ENCODE data around the gene GGA3.
"Not testable (repeated sequence)": the region's sequence is repeated elsewhere in the genome, so short reads cannot be mapped to it uniquely, and the experiment has no call there.

Gene GGA3

DNA sequence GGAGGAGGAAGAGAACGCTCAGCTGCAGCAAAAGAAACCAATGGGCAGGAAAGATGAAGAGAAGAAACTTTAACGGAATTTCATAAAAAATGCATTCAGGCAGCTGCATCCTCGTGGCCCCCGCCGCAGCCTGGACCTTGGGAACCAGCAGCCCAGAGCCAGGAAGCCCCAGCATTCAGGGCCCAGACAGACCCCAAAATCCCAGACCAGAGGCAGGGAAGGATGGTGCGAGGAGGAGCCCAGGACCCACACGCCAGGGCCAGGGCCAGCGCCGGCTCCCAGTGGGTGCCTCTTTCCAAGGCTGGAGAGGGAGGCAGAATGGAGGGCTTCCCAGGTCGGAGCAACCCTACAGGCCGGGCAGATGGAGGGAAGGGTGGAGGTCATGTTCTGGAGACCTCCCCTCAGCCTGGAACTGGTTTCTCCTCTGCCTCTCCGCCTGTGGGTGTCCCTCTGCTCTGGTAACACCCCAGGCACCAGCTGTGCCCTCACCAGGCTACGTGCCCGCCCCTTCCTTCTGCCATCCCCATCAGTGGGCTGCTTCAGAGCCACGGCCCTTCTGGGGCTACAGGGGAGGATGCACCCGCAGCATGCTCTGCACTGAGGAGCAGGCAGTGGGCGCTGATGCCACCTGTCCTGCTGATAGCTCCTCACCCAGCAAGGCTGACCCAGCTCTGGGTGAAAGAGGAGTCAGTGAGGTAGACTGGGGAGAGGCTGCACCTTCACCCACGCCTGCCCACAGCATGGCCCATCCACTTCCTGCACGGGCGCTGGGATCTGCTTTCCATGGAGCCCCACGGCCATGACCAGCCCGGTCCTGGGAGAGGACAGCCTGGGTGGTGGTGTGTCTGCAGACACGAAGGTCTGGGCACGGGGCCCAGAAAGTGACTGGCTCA, 10.8 kb upstream of the GGA3 start:
- no peak for DNase-seq (ENCODE audit: low read depth in 2 of 2)

DNA sequence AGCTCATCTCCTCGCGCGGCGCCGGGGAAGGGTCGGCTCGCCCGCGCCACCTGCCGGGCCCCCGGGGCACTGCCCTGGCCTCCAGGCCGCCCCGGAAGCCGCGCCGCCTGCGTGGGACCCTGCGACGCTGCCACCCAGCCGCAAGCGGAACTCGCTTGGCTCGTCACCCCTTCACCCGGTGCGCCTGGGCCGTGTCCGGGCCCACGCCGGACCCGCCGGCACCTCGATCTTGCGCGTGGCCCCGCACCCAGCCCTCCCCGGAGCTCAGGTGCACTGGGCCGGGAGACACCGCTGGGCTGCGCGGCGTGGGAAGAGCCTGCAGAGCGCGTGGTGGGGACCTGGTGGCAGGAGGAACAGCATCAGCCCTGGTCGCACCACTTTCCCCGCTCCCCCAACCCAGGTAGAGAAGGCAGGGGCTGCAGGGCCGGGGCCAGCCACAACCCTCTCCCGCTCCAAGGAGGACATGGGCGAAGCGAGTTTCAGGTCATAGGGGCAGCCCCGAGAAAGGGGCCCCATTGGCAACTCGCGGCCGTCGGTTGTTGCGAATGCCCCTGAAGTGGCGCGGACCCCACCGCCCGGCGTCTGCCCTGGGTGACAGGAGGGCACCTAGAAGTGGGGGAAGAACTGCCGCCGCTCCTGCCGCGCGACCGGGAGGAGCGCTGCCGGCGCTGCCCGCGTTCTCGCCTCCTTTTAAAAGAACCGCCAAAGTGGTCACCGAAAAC, 10.0 kb upstream of the GGA3 start:
- peak; percentile 74 to 76 for DNase-seq (ENCODE audit: low read depth in 2 of 2)

DNA sequence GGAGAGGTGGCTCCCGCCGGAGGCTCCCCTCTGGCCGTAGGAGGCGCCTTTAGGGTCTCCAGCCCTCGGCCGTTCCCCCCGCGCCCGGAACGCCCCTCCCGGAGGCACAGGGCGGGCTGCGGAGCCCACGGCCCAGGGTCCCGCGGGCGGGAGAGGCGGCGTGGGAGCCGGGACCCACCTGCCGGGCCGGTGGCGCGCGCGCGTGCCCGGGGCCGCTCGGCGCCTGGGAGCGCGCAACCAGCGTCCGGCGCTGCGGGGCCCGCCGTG, 9.5 kb upstream of the GGA3 start, which contains the start of gene MIF4GD:
MIF4GD (minus strand) TSS at position 266 of the 267 bp plus-strand sequence. CDS start 1,036 bp downstream, outside the sequence.
- no peak for DNase-seq (ENCODE audit: low read depth in 2 of 2)

DNA sequence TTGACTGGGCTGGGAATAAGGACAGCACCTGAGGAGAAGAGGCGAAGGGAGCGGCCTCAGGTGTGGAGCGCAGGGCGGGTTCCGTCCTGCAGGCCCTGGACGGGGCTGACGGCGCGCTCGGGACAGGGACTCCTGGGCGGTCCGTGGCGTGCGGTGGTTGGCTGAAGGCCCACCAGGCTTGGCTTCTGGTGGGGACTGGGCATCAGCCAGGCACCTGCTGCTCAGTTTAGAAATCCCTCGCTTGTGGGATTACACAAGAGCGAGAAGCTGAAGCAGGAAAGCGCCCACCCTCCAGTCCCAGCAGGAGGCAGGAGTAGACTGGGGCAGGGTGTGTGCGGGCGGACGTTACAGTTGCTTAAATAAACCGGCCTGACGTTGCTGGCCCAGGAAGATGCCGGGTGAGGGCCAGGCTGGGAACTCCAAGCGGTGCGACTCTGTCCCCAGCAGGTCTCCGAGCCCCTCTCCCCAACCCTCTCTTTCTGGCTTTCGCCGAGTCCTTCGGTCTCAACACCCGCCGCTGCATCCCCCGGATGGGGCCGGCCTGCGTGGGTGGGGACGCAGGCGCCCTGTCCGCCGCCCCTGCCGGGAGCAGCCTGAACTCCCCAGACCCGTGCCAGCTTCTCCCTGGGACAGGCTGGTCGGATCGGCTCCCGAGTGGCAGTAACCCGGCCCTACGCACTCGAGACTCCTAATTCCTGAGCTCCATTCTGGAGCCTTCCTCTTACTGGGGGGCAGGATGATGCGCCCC, 9.0 kb upstream of the GGA3 start:
- peak in 1 of 2 donors; percentile 18 for DNase-seq (ENCODE audit: low read depth in 2 of 2)

DNA sequence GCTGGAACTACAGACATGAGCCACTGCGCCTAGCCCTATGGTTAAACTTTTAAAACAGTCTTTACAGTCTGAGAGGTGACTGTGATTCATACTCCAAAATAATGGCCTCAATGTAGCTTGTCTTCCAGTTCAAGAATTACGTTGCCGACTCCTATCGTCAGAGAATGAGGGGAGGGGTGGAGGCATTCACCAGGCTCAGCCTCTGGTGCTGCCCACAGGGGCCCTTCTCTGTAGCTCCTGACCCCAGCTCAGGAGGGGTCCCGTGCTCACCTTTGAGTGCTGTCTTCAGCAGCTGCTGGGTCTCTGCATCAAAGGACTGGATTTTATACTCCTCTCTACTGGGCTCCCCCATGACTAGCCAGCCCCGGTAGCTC, 8.4 kb upstream of the GGA3 start:
- no peak for DNase-seq (ENCODE audit: low read depth in 2 of 2)

DNA sequence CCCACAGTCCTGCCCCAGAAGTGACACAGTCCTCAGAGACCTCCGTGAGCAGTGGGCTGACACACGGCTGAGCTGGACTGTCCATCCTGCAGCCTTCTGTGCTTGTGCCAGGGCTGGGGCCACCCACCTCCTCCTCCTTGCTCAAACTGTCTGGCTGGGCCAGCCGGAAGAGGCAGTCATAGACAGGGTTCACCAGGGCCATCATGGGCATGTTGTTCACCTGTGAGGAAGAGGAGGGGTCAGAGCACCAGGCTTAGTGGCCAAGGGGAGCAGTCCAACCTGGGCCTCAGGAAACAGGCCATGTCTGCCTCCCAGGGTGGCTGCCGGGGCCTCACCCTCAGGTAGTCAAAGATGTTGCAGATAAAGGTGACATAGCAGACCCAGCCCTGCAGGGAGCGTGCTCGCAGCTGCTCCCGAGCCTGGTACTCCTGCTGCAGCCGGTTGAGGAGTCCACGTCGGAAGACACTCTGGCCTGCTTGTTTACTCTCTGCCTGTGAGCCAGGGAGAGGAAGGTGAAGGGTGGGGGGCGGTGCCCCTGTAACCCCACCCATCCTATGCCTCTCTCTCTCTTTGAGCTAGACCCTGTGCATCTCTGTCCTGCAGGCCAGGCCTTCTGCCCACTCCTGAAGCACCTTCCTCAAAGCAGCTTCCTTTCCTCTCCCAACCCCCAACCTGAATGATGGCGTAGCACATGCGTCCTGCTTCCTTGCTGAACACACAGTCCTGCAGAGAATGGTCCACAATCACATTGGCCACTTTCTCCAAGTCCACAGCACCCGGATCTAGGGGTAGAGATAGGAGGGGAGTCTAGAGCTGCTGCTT, 6.2 kb upstream of the GGA3 start:
- DNase-seq (ENCODE audit: low read depth in 2 of 2) = no peak

DNA sequence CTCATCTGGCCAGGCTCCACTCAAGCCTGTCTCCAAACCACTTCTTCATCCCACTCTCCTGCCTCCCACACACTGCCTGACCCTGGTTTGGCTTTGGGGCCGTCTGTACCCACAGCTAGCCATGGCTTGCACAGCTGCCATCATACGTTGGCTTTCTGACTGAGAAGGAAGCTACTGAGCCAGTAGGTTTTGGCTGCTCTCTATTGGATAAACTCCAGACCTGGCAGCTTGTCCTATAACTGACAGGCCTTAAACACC, 5.7 kb upstream of the GGA3 start:
- DNase-seq (ENCODE audit: low read depth in 2 of 2) = no peak

DNA sequence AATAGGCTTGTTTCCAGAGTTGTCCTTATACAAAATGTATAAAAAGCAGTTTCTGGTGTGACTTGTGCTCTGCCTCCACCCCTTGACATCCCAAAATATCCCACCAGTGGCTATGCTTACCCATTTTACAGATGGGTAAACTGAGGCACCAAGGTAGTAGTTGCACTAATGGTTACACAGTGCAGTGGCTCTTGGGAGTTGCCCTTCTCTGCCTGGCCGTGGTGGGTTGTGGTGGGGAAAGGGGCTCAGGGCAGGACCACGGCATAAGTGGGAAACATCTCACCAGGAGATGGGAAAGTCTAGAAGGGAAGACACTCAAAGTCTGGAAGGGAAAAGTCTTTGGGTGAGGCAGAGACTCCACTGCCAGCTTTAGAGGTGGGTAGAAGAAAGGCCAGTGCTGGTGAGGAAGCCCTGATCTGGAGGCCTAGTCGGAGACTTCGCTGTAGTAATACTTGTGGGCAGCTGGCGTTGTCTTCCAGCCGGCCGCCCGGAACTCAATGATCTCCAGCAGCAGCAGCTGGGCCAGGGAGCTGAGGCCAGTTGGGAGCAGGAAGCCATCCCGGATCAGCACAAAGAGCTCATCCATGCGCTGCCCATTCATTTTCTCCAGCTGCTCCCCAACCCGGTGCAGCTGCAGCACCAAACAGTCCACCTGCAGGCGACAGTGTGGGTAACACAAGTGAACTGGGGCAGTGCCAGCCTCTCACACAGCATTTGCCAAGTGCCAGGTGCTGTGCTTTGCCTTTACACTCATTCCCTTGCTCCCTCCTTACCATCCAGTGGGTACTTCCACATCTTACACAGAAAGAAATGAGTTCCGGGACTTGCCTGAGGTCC, 5.1 kb upstream of the GGA3 start:
- no peak for DNase-seq (ENCODE audit: low read depth in 2 of 2)

DNA sequence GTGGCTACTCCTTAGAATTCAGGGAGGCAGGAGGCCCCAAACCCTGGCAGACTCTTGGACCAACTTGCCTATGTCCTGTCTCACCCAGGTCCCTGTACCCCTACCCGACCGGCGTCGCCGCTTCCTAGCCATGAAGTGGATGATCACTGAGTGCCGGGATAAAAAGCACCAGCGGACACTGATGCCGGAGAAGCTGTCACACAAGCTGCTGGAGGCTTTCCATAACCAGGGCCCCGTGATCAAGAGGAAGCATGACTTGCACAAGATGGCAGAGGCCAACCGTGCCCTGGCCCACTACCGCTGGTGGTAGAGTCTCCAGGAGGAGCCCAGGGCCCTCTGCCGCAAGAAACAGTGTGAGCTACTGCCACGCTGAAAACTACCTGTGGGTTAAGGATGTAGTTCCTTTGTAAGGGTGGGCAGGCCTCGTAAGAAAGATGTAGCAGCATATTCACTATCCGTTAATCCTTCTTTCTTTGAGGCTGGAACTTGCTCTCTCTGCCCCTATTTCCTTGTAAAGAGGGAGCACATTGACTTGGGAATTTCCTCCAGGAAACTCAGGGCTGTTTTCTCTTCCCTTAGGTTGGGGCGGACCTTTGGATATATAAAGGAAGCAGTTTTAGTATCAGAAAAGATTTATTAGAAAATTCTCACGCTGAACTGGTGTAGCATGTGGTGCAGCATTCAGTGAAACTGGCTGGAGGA, 4.4 kb upstream of the GGA3 start:
- no peak for DNase-seq (ENCODE audit: low read depth in 2 of 2)

DNA sequence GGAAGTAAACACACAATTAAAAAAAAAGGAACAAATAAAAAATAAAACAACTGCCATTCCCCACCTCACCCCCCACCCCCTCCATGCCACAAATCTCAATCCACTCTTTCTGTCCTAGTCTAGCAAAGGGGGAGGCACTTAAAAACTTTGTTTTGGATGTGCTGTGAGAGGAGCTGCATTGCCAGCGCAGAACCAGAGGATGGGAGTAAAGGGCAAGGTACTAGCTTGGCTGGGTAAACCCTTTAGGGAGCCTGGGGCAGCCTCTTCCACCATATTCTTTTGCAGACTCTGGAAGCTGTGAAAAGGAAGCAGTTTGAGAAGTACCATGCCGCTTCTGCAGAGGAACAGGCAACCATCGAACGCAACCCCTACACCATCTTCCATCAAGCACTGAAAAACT, 1.6 kb upstream of the GGA3 start:
- DNase-seq (ENCODE audit: low read depth in 2 of 2) = no peak

DNA sequence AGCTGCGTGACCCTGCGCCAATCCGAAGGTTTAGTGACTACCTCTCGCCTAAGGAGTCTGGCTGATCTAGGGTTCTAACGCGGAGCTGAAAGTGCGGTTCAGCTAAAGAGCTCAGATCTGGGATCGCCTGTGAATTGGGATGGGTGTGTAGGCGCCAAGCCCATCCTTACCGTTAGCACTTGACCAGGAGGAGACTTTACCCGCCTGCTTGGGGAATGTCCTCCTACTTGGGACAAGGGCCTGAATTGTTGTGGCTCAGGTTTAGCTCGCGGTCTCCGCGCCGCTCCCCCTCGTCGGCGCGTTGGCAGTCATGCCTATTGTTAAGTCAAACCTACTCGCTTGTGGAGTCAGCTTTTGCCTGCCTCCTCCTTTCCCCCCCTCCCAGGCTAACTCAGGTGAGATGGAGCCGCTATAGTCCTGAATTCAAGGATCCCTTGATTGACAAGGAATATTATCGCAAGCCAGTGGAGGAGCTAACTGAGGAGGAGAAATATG, 753 bp upstream of the GGA3 start:
- DNase-seq (ENCODE audit: low read depth in 2 of 2) = no peak

DNA sequence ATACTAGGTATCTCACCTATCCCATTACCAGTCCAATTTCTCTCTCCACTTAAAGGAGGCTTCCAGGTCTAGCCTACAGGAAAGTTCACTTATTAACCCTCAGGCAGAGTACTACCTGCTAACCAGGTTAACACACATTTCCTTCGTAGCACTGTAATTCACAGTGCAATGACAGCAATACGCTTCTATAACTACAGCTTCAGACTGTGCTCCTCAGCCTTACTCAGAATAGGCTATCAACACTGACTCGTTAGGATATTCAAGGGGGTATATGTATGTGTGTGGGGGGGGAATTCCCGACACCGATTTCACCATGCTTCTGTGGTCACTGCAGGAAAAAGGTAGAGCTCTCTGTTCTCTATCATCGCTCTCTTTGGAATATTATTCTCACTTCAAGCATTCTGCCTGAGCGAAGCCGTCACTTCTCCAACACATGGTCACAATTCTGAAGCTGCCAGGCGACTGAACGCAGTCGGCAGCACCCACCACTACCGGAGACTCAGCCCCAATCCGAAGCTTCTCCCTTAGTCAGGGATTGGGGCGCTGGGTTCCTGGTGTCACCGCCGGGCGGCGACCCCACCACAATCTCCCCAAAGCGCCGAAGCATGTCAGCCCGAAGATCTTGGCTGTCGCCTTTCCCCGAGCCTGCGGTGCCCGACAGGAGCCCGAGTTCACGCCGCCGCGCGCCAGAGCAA, 618 bp downstream of the GGA3 start:
- DNase-seq (ENCODE audit: low read depth in 2 of 2) = no peak

DNA sequence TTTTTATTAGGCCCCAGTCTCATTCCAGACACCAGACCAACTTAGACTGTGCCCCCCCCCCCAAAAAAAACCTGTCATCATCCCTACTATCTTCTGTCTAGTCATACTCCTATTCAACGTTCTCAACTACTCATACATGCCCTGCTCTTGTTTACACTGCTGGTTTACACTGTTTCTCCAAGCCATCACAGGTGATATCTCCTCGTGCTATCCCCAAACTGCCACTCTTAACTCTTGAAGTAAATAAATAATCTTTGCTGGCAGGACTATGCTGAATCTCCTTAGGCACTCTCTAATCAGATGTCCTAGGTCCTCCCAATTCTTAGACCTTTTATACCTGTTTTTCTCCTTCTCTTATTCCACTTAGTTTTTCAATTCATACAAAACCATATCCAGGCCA, 4.2 kb downstream of the GGA3 start:
- not testable (repeated sequence) for DNase-seq (ENCODE audit: low read depth in 2 of 2)

DNA sequence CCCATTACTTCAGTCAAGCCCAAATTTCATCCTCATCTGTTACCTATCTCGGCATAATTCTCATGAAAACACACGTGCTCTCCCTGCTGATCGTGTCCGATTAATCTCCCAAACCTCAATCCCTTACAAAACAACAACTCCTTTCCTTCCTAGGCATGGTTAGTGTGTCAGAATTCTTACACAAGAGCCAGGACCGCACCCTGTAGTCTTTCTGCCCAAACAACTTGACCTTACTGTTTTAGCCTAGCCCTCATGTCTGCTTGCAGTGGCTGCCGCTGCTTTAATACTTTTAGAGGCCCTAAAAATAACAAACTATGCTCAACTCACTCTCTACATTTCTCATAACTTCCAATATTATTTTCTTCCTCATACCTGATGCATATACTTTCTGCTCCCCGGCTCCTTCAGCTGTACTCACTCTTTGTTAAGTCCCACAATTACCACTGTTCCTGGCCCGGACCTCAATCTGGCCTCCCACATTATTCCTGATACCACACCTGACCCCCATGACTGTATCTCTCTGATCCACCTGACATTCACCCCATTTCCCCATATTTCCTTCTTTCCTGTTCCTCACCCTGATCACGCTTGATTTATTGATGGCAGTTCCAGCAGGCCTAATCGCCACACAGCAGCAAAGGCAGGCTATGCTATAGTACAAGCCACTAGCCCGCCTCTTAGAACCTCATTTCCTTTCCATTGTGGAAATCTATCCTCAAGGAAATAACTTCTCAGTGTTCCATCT, 5.3 kb downstream of the GGA3 start:
- DNase-seq (ENCODE audit: low read depth in 2 of 2) = not testable (repeated sequence)

DNA sequence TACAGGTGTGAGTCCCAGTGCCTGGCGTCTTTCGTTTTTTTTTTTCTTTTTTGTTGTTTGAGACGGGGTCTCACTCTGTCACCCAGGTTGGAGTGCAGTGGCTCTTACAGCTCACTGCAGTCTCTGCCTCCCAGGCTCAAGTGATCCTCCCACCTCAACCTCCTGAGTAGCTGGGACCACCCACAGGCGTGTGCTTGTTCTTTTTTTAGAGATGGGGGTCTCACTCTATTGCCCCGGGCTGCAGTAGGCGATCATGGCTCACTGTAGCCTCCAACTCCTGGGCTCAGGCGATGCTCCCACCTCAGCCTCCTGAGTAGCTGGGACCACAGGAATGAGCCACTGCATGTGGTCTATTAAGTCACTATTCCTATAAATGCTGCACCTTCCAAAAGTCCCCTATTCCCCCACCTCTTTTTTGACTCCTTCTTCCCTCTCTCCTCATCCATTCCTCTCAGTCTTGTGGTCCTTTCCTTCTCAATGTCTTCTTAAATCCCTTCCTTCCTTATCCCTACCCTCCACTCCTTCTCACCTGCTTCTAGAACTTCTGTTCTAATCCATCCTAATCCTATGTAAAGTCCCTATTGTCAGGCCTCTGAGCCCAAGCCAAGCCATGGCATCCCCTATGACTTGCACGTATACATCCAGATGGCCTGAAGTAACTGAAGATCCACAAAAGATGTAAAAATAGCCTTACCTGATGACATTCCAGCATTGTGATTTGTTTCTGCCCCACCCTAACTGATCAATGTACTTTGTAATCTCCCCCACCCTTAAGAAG, 9.2 kb downstream of the GGA3 start:
- no peak for DNase-seq (ENCODE audit: low read depth in 2 of 2)

DNA sequence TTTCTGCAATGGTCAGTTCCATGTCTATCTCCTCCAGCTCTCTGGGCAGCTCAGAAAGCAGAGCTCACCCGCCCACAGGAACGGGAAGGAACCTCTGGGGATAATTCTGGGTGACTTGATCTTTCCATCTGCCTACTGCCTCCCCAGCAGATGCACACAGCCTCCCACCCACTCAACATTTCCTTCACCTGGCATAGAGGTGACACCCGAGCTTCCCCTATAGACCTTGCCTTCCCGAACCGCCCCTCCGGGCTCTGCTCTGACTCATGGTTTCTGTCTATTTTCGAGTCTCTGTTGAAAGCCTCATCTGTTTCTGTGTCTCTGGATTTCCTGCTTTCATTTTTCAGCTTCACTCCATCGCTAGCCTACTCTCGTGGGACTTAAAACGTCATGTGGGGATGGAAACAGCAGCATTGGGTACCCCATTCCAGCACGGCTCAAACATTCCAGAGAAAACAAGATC, 11.4 kb downstream of the GGA3 start:
- peak; percentile 58 to 84 for DNase-seq (ENCODE audit: low read depth in 2 of 2)

DNA sequence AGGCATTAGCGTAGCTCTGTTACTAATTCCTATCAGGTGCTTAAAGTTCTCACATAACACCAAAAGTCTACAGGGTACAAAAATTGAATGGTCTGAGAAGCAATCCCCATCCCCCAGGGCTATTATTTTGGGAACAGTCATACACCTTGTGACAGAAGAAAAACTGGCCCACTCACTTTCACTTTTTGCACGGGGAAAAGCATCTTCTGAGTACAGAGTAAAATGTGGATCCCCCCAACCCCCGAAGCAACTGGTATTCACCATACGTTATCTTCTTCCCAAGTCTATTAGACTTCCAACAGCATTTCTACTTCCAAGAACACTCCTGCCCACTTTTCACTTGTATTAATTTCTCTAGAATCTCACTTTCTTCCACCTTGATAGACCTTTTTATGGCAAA, 11.8 kb downstream of the GGA3 start:
- no peak for DNase-seq (ENCODE audit: low read depth in 2 of 2)

DNA sequence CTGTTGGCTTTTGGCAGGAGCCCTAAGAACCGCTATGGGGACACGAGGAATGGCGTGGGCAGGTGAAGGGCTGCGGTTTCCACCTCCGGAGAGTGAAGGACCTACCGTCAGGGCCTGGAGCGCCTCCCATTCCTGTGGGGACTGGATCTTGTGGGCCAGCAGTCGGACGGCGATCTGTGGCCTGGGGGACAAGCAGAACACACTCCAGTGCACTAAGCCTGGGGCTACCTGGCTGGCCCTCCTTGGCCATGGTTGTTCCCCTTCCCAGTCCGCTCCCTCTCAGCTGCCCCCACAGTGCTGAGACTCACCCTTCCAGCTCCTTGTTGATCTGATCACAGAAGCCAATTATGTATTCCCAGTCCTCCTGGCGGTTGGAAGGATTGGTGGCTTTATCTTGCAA, 15.0 kb downstream of the GGA3 start:
- no peak for DNase-seq (ENCODE audit: low read depth in 2 of 2)
